PC-3 (cell line): ENCODE data around the gene LEF1. TPM values are rescaled to one million over a fixed set of nuclear protein-coding genes. Genes with fewer than 3 reads are reported as not detected.

Experiments used
- ATAC-seq: fragments of 200-7000 bp; cut with Tn5 transposase; 2 replicates; pipeline ENCODE4 v1.9.1; 2020; ENCODE audit warnings: mild to moderate bottlenecking, moderate library complexity
- BruUV-seq: library from RNA; stranded (reverse); fragments of 400-500 nt; replicated peaks from 2 replicates; lab custom pipeline; 2021; lab: Mats Ljungman, UMichigan
- CTCF ChIA-PET: fragments of 300-600 bp; sonication (Branson Sonifier 250); formaldehyde crosslinking; loops from one replicate; lab custom pipeline; 2022; ENCODE audit warnings: antibody characterized with exemption; lab: Charles Lee
- POLR2A ChIA-PET: fragments of 300-600 bp; sonication (Branson Sonifier 250); formaldehyde crosslinking; loops from one replicate; lab custom pipeline; 2022; ENCODE audit warnings: antibody characterized with exemption; ENCODE audit not compliant: unreplicated experiment; lab: Charles Lee
- DNase-seq: peaks from one replicate; pipeline ENCODE4 v3.0.0-alpha.2; 2015
- H2AFZ ChIP-seq: fragments of 300-600 bp; sonication (generic); 2 replicates; pipeline ENCODE4 v1.6.0; 2016; ENCODE audit warnings: antibody characterized with exemption, low read length
- H3F3A ChIP-seq: fragments of 300-600 bp; sonication (generic); one replicate; pipeline ENCODE4 v1.6.0; 2017; ENCODE audit warnings: antibody characterized with exemption, low read length, control low read depth, mild to moderate bottlenecking; ENCODE audit not compliant: unreplicated experiment
- H3K27ac ChIP-seq: fragments of 300-600 bp; sonication (generic); 2 replicates; pipeline ENCODE4 v1.5.1; 2016; ENCODE audit warnings: mild to moderate bottlenecking, low read length
- H3K27me3 ChIP-seq: fragments of 300-600 bp; sonication (generic); 2 replicates; pipeline ENCODE4 v1.6.1; 2016; ENCODE audit warnings: low read length, mixed read lengths
- H3K36me3 ChIP-seq: fragments of 300-600 bp; sonication (generic); 2 replicates; pipeline ENCODE4 v1.6.1; 2016; ENCODE audit warnings: low read depth, mixed run types, low read length, mixed read lengths
- H3K4me1 ChIP-seq: fragments of 300-600 bp; sonication (generic); 2 replicates; pipeline ENCODE4 v1.5.1; 2016; ENCODE audit warnings: low read length; ENCODE audit not compliant: insufficient read depth
- H3K4me2 ChIP-seq: fragments of 300-600 bp; sonication (generic); 2 replicates; pipeline ENCODE4 v1.6.0; 2016; ENCODE audit warnings: low read length
- H3K4me3 ChIP-seq: fragments of 300-600 bp; sonication (generic); 2 replicates; pipeline ENCODE4 v1.5.1; 2016; ENCODE audit warnings: mild to moderate bottlenecking, low read length, mixed read lengths
- H3K79me2 ChIP-seq: fragments of 300-600 bp; sonication (generic); 2 replicates; pipeline ENCODE4 v1.6.1; 2017; ENCODE audit warnings: low read length, mixed read lengths
- H3K9ac ChIP-seq: fragments of 300-600 bp; sonication (generic); 2 replicates; pipeline ENCODE4 v1.6.0; 2016; ENCODE audit warnings: mild to moderate bottlenecking, low read length
- H3K9me2 ChIP-seq: fragments of 300-600 bp; sonication (generic); replicated peaks from 2 replicates; pipeline ENCODE4 v1.6.1; 2016; ENCODE audit warnings: mixed run types, low read length, mixed read lengths
- H3K9me3 ChIP-seq: fragments of 300-600 bp; sonication (generic); 2 replicates; pipeline ENCODE4 v1.6.1; 2016; ENCODE audit warnings: low read length, mixed read lengths
- H4K20me1 ChIP-seq: fragments of 300-600 bp; sonication (generic); 2 replicates; pipeline ENCODE4 v1.6.1; 2016; ENCODE audit warnings: low read length, mixed read lengths
- CTCF ChIP-seq: fragments of 300-600 bp; sonication (generic); conservative IDR thresholded peaks from 2 replicates; pipeline ENCODE4 v1.5.1; 2017; ENCODE audit warnings: antibody characterized with exemption, low read depth, mild to moderate bottlenecking, low read length
- EZH2 ChIP-seq: fragments of 300-600 bp; sonication (generic); IDR thresholded peaks from one replicate; pipeline ENCODE4 v1.6.1; 2017; ENCODE audit warnings: antibody characterized with exemption, mild to moderate bottlenecking, low read length; ENCODE audit not compliant: unreplicated experiment
- EZH2phosphoT487 ChIP-seq: fragments of 300-600 bp; sonication (generic); IDR thresholded peaks from 2 replicates; pipeline ENCODE4 v1.6.1; 2018; ENCODE audit warnings: mild to moderate bottlenecking, antibody characterized with exemption, low read length, borderline replicate concordance
- intact Hi-C: fragments of 100-400 bp; cut with micrococcal nuclease; formaldehyde crosslinking; loops from 2 replicates; pipeline ENCODE4 v1.9.0; 2023
- total RNA-seq: library from RNA; depleted of rRNA; stranded (reverse); fragments of >200 nt; gene quantifications from 2 replicates; pipeline ENCODE4 v1.2.3, GENCODE V29; 2014

Gene LEF1
- total RNA-seq, 1 experiment from 2014 or later = 2.4 TPM

DNA sequence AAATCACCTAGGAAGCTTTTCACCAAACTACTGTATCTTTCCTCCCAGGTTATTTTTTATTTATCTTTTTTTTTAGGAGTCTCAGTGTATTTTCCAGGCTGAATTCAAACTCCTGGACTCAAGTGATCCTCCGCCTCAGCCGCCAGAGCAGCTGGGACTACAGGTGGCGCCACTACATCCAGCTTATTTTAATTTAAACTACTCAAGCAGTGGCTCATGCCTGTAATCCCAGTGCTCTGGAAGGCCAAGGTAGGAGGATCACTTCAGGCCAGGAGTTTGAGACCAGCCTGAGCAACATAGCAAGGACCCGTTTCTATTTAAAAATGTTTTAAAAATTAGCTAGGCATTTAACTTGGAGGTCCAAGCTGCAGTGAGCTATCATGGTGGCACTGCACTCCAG, 37.8 kb downstream of the LEF1 start:
- POLR2A ChIA-PET = no interaction called here
- no TSS peak for BruUV-seq
- TF ChIP-seq CTCF (peak; percentile 22; the same call in 1 of the 2 replicates), EZH2 (no peak)

DNA sequence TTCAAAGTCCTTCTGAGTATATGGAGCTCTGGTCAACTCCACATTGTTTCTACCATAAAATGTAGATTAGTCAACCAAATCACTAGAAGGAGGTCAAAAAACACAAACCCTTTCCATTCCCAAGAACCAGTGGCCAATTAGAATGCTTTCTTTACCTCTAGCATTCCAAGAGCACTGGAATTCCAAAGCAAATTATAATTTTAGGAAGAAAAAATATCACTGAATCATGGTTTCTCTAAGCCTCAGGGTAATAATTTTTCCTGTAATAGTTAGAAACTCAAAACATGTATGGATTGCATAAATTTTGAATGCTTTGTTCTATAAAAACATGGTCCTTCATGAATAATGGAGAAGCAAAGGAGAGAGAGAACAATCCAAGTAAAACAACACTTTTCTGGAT, 39.5 kb downstream of the LEF1 start:
- H4K20me1 ChIP-seq = no peaks in the 10 kb centered on the region
- no peak for ATAC-seq
- no peaks in the 10 kb centered on the region for H3F3A ChIP-seq
- intact Hi-C loops = no loop called here
- BruUV-seq = no TSS peak
- H3K27ac ChIP-seq = no peak overlapping the region
- no peak overlapping the region for H2AFZ ChIP-seq
- H3K9me2 ChIP-seq = no peaks in the 10 kb centered on the region
- TF ChIP-seq CTCF = no peak
- TF ChIP-seq EZH2 = no peak
- no peak for TF ChIP-seq EZH2phosphoT487
- ChIA-PET CTCF (no interaction called here), POLR2A (no interaction called here)
- no peaks in the 10 kb centered on the region for H3K36me3 ChIP-seq
- H3K4me1 ChIP-seq = no peaks in the 10 kb centered on the region
- no peak overlapping the region for H3K4me3 ChIP-seq
- no peak for DNase-seq
- no peak overlapping the region for H3K9ac ChIP-seq
- no peaks in the 10 kb centered on the region for H3K9me3 ChIP-seq
- no peak overlapping the region for H3K4me2 ChIP-seq
- H3K27me3 ChIP-seq = no peaks in the 10 kb centered on the region
- no peaks in the 10 kb centered on the region for H3K79me2 ChIP-seq

More for the DNA sequence above, 37.8 kb downstream of the LEF1 start:
- intact Hi-C loops = no loop called here
- H3K9me3 ChIP-seq = no peaks in the 10 kb centered on the region
- no peaks in the 10 kb centered on the region for H3K27me3 ChIP-seq
- CTCF ChIA-PET = interaction anchor here (0.7 kb wide), 1 partner anchor 1069 kb away, joined by 4 read pairs; no protein-coding TSS in a partner anchor
- no peaks in the 10 kb centered on the region for H3K4me1 ChIP-seq
- no peaks in the 10 kb centered on the region for H3K36me3 ChIP-seq
- no peak for DNase-seq
- H3K4me2 ChIP-seq = no peak overlapping the region
- no peak for ATAC-seq
- H4K20me1 ChIP-seq = no peaks in the 10 kb centered on the region
- H2AFZ ChIP-seq = no peak overlapping the region
- H3K9me2 ChIP-seq = no peaks in the 10 kb centered on the region
- no peak overlapping the region for H3K4me3 ChIP-seq
- no peaks in the 10 kb centered on the region for H3K79me2 ChIP-seq
- no peaks in the 10 kb centered on the region for H3F3A ChIP-seq
- H3K9ac ChIP-seq = no peak overlapping the region
- no peak overlapping the region for H3K27ac ChIP-seq

- CTCF ChIA-PET = no interaction called here
- Histone ChIP-seq H4K20me1 (no peaks in the 10 kb centered on the region), H3K27ac (no peak overlapping the region), H3K9ac (no peak overlapping the region), H3K9me3 (no peaks in the 10 kb centered on the region), H3F3A (no peaks in the 10 kb centered on the region), H3K36me3 (no peaks in the 10 kb centered on the region), H3K9me2 (no peaks in the 10 kb centered on the region), H3K4me3 (no peak overlapping the region), H3K4me2 (no peak overlapping the region), H3K79me2 (no peaks in the 10 kb centered on the region), H3K4me1 (no peaks in the 10 kb centered on the region), H2AFZ (no peak overlapping the region), H3K27me3 (no peaks in the 10 kb centered on the region)
- ATAC-seq (no peak), DNase-seq (no peak)
- intact Hi-C loops = no loop called here
- BruUV-seq = no TSS peak
- TF ChIP-seq CTCF = no peak
- TF ChIP-seq EZH2phosphoT487 = no peak
- no peak for TF ChIP-seq EZH2
- POLR2A ChIA-PET = no interaction called here
Measured at GRCh38 chr4:108126806-108127205, 41.9 kb downstream of the LEF1 start.
